ENCODE data around the gene DDX5. TPM values are rescaled to one million over a fixed set of nuclear protein-coding genes. Genes with fewer than 3 reads are reported as not detected.
"Not testable (repeated sequence)": the region's sequence is repeated elsewhere in the genome, so short reads cannot be mapped to it uniquely, and the experiment has no call there.

The DDX5 gene
- total and polyA plus RNA-seq, 2 donors (not counting 1 experiment from before 2014, with no cell fraction given): 1,560 to 2,167 TPM

GRCh38 chr17:64496348-64496785 lies 9.7 kb downstream of the DDX5 start:
- Histone ChIP-seq H3K36me3 (replicated peaks in 1 of 2; ENCODE audit: control extremely low read depth in 1 of 2, control insufficient read depth in 1 of 2, extremely low read depth in 1 of 2, insufficient read depth in 2 of 2, low read length in 1 of 2) (peaks cover 4 to 36% of the 10 kb centered on the region in 2 experiments), H3K9ac (ENCODE audit: low read length) (peak overlapping the region; percentile 70), H3K79me2 (ENCODE audit: control insufficient read depth, insufficient read depth, low read length) (peaks cover 44% of the 10 kb centered on the region), H3K4me2 (replicated peaks; ENCODE audit: low read depth, low read length, poor library complexity, severe bottlenecking) (peak overlapping the region; percentile 80), H3K4me1 (ENCODE audit: control insufficient read depth in 2 of 2, insufficient read depth in 2 of 2, low read length in 2 of 2) (peaks cover 29% of the 10 kb centered on the region in 2 donors), H3K9me3 (ENCODE audit: control extremely low read depth in 1 of 3, control insufficient read depth in 2 of 3, insufficient read depth in 1 of 3, low read length in 2 of 3) (no peaks in the 10 kb centered on the region), H3K27ac (ENCODE audit: low read length in 2 of 2) (peak overlapping the region; percentile 76 to 82), H2AFZ (ENCODE audit: insufficient read depth, low read depth, low read length, poor library complexity, severe bottlenecking) (peak overlapping the region; percentile 61), H3K4me3 (ENCODE audit: control extremely low read depth in 1 of 5, extremely low read depth in 1 of 5, insufficient read depth in 1 of 5, low read depth in 2 of 5, low read length in 4 of 5) (peak overlapping the region; percentile 71 to 90 (median 74)), H3K27me3 (replicated peaks in 1 of 4; ENCODE audit: control extremely low read depth in 1 of 4, control insufficient read depth in 3 of 4, insufficient read depth in 4 of 4, low read length in 3 of 4) (no peaks in the 10 kb centered on the region), H4K20me1 (ENCODE audit: control insufficient read depth, insufficient read depth, low read length, poor library complexity, severe bottlenecking) (peaks cover 26% of the 10 kb centered on the region)
- peak overlapping the region; percentile 99 for H3K4me3 Mint-ChIP-seq
- ATAC-seq (ENCODE audit: low read depth) (no peak), DNase-seq (no peak)
- ChIA-PET CTCF (interaction anchor here (1.4 to 6.9 kb wide), 5 partner anchors 10 to 153 kb away, joined by 3 to 112 read pairs (median 8); partner anchors contain the start of genes CEP95, DDX5 and MILR1), POLR2A (interaction anchor here (0.6 to 4.6 kb wide), 7 partner anchors 10 to 736 kb away, joined by 3 to 97 read pairs (median 6); partner anchors contain the start of genes CEP95 and DDX5)
- TF ChIP-seq, protein P1, sequence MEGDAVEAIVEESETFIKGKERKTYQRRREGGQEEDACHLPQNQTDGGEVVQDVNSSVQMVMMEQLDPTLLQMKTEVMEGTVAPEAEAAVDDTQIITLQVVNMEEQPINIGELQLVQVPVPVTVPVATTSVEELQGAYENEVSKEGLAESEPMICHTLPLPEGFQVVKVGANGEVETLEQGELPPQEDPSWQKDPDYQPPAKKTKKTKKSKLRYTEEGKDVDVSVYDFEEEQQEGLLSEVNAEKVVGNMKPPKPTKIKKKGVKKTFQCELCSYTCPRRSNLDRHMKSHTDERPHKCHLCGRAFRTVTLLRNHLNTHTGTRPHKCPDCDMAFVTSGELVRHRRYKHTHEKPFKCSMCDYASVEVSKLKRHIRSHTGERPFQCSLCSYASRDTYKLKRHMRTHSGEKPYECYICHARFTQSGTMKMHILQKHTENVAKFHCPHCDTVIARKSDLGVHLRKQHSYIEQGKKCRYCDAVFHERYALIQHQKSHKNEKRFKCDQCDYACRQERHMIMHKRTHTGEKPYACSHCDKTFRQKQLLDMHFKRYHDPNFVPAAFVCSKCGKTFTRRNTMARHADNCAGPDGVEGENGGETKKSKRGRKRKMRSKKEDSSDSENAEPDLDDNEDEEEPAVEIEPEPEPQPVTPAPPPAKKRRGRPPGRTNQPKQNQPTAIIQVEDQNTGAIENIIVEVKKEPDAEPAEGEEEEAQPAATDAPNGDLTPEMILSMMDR (IDR thresholded peaks at IDR 0.05): no peak
- TF ChIP-seq EZH2 (IDR thresholded peaks at IDR 0.05; ENCODE audit: borderline replicate concordance, insufficient read depth, low read depth, low read length, poor library complexity, severe bottlenecking): no peak
- intact Hi-C loops (cut with micrococcal nuclease): loop anchor here (1.0 to 5.0 kb wide), 6 partner anchors 76 to 564 kb away; partner anchors contain the start of genes CD79B, SMURF2 and TEX2
- H3K4me1 Mint-ChIP-seq: peaks cover 62% of the 10 kb centered on the region
- H3K27ac Mint-ChIP-seq: peak overlapping the region; percentile 98
- 2% methylated on average over 17 of the region's 20 CpGs for WGBS (ENCODE audit: insufficient coverage)
- H3K9me3 Mint-ChIP-seq (ENCODE audit: insufficient read depth): no peaks in the 10 kb centered on the region
- no peaks in the 10 kb centered on the region for H3K27me3 Mint-ChIP-seq

DNA sequence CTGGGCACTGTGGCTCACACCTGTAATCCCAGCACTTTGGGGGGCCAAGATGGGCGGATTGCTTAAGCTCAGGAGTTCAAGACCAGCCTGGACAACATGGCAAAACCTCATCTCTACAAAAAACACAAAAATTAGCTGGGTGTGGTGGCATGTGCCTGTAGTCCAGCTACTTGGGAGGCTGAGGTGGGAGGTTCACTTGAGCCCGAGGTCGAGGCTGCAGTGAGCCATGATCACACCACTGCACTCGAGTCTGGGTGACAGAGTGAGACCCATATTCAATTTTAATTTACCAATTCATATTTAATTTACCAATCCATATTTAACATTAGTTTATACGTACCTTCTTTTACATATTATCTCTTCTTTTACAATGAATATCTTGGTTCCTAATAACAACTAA lies 10.8 kb downstream of the DDX5 start:
- H3K4me1 ChIP-seq (ENCODE audit: control insufficient read depth in 2 of 2, insufficient read depth in 2 of 2, low read length in 2 of 2): peaks cover 29% of the 10 kb centered on the region in 2 donors
- not testable (repeated sequence) for ATAC-seq (ENCODE audit: low read depth); H3K9me3 ChIP-seq (ENCODE audit: control extremely low read depth in 1 of 3, control insufficient read depth in 2 of 3, insufficient read depth in 1 of 3, low read length in 2 of 3); H3K27ac ChIP-seq (ENCODE audit: low read length in 2 of 2); H3K27me3 Mint-ChIP-seq; H3K9ac ChIP-seq (ENCODE audit: low read length); H3K9me3 Mint-ChIP-seq (ENCODE audit: insufficient read depth); H2AFZ ChIP-seq (ENCODE audit: insufficient read depth, low read depth, low read length, poor library complexity, severe bottlenecking); H3K27ac Mint-ChIP-seq; DNase-seq; H3K27me3 ChIP-seq (replicated peaks in 1 of 4; ENCODE audit: control extremely low read depth in 1 of 4, control insufficient read depth in 3 of 4, insufficient read depth in 4 of 4, low read length in 3 of 4)
- peak overlapping the region in 1 of 5 experiments; percentile 5 for H3K4me3 ChIP-seq (ENCODE audit: control extremely low read depth in 1 of 5, extremely low read depth in 1 of 5, insufficient read depth in 1 of 5, low read depth in 2 of 5, low read length in 4 of 5)
- ChIA-PET CTCF (interaction anchor here (6.9 kb wide), 1 partner anchor 75 kb away, joined by 112 read pairs; no protein-coding TSS in a partner anchor), POLR2A (interaction anchor here (4.6 kb wide), 1 partner anchor 11 kb away, joined by 97 read pairs; the partner anchor contains the start of genes CEP95 and DDX5)
- H3K36me3 ChIP-seq (replicated peaks in 1 of 2; ENCODE audit: control extremely low read depth in 1 of 2, control insufficient read depth in 1 of 2, extremely low read depth in 1 of 2, insufficient read depth in 2 of 2, low read length in 1 of 2): peaks cover 3 to 34% of the 10 kb centered on the region in 2 experiments
- peaks cover 39% of the 10 kb centered on the region for H3K79me2 ChIP-seq (ENCODE audit: control insufficient read depth, insufficient read depth, low read length)
- H3K4me1 Mint-ChIP-seq: peaks cover 53% of the 10 kb centered on the region
- intact Hi-C loops (cut with micrococcal nuclease): loop anchor here (5.0 kb wide), 2 partner anchors 173 to 563 kb away; partner anchors contain the start of gene CD79B
- H3K4me2 ChIP-seq (replicated peaks; ENCODE audit: low read depth, low read length, poor library complexity, severe bottlenecking): peak overlapping the region; percentile 80
- H4K20me1 ChIP-seq (ENCODE audit: control insufficient read depth, insufficient read depth, low read length, poor library complexity, severe bottlenecking): peaks cover 15% of the 10 kb centered on the region
- peak overlapping the region; percentile 99 for H3K4me3 Mint-ChIP-seq
- 100% methylated on average over 3 of the region's 5 CpGs for WGBS (ENCODE audit: insufficient coverage)
